Transverse colon (tissue), 4 donors: ENCODE measurements around the gene PDHX. TPM values are rescaled to one million over a fixed set of nuclear protein-coding genes. Genes with fewer than 3 reads are reported as not detected.
"Not testable (repeated sequence)": the region's sequence is repeated elsewhere in the genome, so short reads cannot be mapped to it uniquely, and the experiment has no call there.

Source experiments
- DNase-seq: peaks from one replicate; pipeline ENCODE4 v3.0.0-alpha.2; 2019
- H3K27ac ChIP-seq, 4 donors: fragments of 200-600 bp; sonication (generic); 2 replicates each; pipeline ENCODE4 v1.5.1; 2016 to 2018; ENCODE audit warnings: inconsistent platforms in 4 of 4
- H3K27me3 ChIP-seq: fragments of 200-600 bp; sonication (generic); 2 replicates; pipeline ENCODE4 v1.5.1; 2017; ENCODE audit warnings: inconsistent platforms
- H3K36me3 ChIP-seq, 4 donors: fragments of 200-600 bp; sonication (generic); 2 replicates each; pipeline ENCODE4 v1.5.1; 2017 to 2019; ENCODE audit warnings: inconsistent platforms in 4 of 4
- H3K4me1 ChIP-seq, 4 donors: fragments of 200-600 bp; sonication (generic); 2 replicates each; pipeline ENCODE4 v1.5.1; 2017 to 2020; ENCODE audit warnings: inconsistent platforms in 4 of 4
- H3K4me3 ChIP-seq, 4 donors: fragments of 200-600 bp; sonication (generic); 1 replicate in 1 of 4; 2 replicates in 3 of 4; pipeline versions ENCODE4 v1.5.1 to v1.6.1; 2017 to 2019; ENCODE audit warnings: inconsistent platforms in 4 of 4
- H3K9me3 ChIP-seq, 2 donors: fragments of 200-600 bp; sonication (generic); 2 replicates each; pipeline ENCODE4 v1.5.1; 2017 to 2019; ENCODE audit warnings: inconsistent platforms in 2 of 2
- EP300 ChIP-seq: sonication (generic); formaldehyde crosslinking; IDR thresholded peaks from one replicate; pipeline ENCODE4 v1.6.1; 2017; ENCODE audit warnings: antibody characterized with exemption, low read depth
- POLR2A ChIP-seq: fragments of 450-650 bp; IDR thresholded peaks from one replicate; pipeline ENCODE4 v1.6.1; 2016; ENCODE audit warnings: antibody characterized with exemption, mild to moderate bottlenecking, moderate library complexity
- POLR2AphosphoS5 ChIP-seq, 3 donors: sonication (generic); formaldehyde crosslinking; IDR thresholded peaks; one replicate each; pipeline ENCODE4 v1.6.1; 2016; ENCODE audit warnings: antibody characterized with exemption in 3 of 3
- WGBS, 2 donors: methylation state at CpG; one replicate each; pipeline ENCODE4 v1.1.5; 2018; ENCODE audit warnings: low coverage in 1 of 2; 5-methylcytosine and 5-hydroxymethylcytosine counted together
- in situ Hi-C, 4 donors: fragments of 200-750 bp; cut with MboI; loops; one replicate each; pipeline versions ENCODE4 v1.15.0 to v1.15.1; 2017; ENCODE audit warnings: low sequenced_read_pairs in 3 of 4, low pct_ligation_motif_present in 1 of 4, low pct_unique_long_range_greater_than_20kb in 1 of 4
- intact Hi-C: fragments of 100-400 bp; cut with DNase I; formaldehyde crosslinking; loops from one replicate; pipeline ENCODE4 v1.15.1; 2023; ENCODE audit warnings: low total_unique reads
- total RNA-seq, 4 donors: library from RNA; depleted of rRNA; stranded (reverse); fragments of >200 nt; gene quantifications; one replicate each; pipeline ENCODE4 v1.1.0, GENCODE V29; 2016
- TF ChIP-seq, protein P1 (sequence below), 5 experiments: fragments of 200-600 bp in 3 of 5; fragments of 450-650 bp in 2 of 5; sonication (generic) in 3 of 5; IDR thresholded peaks; 1 replicate in 2 of 5; 2 replicates in 3 of 5; pipeline ENCODE4 v1.5.1; 2016 to 2017; ENCODE audit warnings: antibody characterized with exemption in 5 of 5, inconsistent platforms in 3 of 5, mild to moderate bottlenecking in 2 of 5, moderate library complexity in 1 of 5

Gene PDHX
- total RNA-seq, 4 donors from 2014 or later, result 26.7 to 37.0 (median 36.7) TPM

DNA sequence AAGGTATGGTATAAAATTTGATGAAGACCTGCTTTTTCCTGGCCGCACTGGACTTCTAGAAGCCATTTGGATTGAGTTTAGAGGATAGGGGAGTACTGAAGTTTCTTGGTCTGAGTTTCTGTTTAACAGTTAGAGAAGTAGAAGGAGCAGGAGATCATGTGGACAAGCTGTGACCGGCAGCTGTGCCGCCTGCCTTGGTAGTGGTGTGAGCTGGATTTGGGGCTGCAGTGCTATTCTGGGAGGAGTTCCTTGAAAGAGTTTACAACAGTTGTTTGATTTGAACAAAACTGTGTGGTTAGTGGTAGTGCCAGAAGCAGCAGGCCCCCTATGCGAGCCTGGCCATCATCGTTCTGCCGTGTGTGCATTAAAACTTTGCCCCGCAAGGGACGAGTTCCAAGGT lies 105.2 kb downstream of the PDHX start:
- TF ChIP-seq EP300 (no peak), POLR2AphosphoS5 (IDR thresholded peaks at IDR 0.05) (no peak), POLR2A (no peak)
- TF ChIP-seq, protein P1, sequence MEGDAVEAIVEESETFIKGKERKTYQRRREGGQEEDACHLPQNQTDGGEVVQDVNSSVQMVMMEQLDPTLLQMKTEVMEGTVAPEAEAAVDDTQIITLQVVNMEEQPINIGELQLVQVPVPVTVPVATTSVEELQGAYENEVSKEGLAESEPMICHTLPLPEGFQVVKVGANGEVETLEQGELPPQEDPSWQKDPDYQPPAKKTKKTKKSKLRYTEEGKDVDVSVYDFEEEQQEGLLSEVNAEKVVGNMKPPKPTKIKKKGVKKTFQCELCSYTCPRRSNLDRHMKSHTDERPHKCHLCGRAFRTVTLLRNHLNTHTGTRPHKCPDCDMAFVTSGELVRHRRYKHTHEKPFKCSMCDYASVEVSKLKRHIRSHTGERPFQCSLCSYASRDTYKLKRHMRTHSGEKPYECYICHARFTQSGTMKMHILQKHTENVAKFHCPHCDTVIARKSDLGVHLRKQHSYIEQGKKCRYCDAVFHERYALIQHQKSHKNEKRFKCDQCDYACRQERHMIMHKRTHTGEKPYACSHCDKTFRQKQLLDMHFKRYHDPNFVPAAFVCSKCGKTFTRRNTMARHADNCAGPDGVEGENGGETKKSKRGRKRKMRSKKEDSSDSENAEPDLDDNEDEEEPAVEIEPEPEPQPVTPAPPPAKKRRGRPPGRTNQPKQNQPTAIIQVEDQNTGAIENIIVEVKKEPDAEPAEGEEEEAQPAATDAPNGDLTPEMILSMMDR (IDR thresholded peaks at IDR 0.05), result no peak
- Histone ChIP-seq H3K27me3 (no peaks in the 10 kb centered on the region), H3K27ac (no peak overlapping the region), H3K4me3 (no peak overlapping the region), H3K36me3 (no peaks in the 10 kb centered on the region), H3K4me1 (peaks cover 0 to 12% (median 4%) of the 10 kb centered on the region in 4 donors), H3K9me3 (peaks cover 4 to 5% of the 10 kb centered on the region in 2 donors)
- in situ Hi-C loops, result no loop called here
- WGBS, 2 donors, result 59 to 90% methylated on average over 2 to 8 of the region's 8 CpGs
- DNase-seq, result no peak
- intact Hi-C loops, result no loop called here

DNA sequence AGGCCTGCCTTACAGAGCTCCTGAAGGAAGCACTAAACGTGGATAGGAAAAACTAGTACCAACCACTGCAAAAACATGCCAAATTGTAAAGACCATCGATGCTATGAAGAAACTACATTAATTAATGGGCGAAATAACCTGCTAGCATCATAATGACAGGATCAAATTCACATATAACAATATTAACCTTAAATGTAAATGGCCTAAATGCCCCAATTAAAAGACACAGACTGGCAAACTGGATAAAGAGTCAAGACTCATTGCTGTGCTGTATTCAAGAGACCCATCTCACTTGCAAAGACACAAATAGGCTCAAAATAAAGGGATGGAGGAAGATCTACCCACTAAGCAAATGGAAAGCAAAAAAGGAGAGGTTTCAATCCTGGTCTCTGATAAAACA lies 107.5 kb downstream of the PDHX start:
- H3K36me3 ChIP-seq, H3K4me1 ChIP-seq, H3K27me3 ChIP-seq, in situ Hi-C loops, DNase-seq, H3K9me3 ChIP-seq, H3K4me3 ChIP-seq, H3K27ac ChIP-seq, intact Hi-C loops: not testable (repeated sequence)
- WGBS, 2 donors, result 90 to 92% methylated on average over 3 of the region's 3 CpGs

DNA sequence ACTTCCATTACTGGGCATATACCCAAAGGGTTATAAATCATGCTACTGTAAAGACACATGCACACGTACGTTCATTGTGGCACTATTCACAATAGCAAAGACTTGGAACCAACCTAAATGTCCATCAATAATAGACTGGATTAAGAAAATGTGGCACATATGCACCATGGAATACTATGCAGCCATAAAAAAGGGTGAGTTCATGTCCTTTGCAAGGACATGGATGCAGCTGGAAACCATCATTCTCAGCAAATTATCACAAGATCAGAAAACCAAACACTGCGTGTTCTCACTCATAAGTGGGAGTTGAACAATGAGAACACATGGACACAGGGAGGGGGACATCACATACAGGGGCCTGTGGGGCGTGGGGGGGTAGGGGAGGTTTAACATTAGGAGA lies 111.6 kb downstream of the PDHX start:
- in situ Hi-C loops, intact Hi-C loops, DNase-seq, H3K4me3 ChIP-seq, H3K27me3 ChIP-seq, H3K27ac ChIP-seq, H3K36me3 ChIP-seq, H3K9me3 ChIP-seq: not testable (repeated sequence)
- 84% methylated on average over 4 of the region's 4 CpGs; no CpG with 5 or more reads in 1 of the 2 donors for WGBS, 2 donors
- peaks cover 0 to 11% (median 0%) of the 10 kb centered on the region in 4 donors for H3K4me1 ChIP-seq

DNA sequence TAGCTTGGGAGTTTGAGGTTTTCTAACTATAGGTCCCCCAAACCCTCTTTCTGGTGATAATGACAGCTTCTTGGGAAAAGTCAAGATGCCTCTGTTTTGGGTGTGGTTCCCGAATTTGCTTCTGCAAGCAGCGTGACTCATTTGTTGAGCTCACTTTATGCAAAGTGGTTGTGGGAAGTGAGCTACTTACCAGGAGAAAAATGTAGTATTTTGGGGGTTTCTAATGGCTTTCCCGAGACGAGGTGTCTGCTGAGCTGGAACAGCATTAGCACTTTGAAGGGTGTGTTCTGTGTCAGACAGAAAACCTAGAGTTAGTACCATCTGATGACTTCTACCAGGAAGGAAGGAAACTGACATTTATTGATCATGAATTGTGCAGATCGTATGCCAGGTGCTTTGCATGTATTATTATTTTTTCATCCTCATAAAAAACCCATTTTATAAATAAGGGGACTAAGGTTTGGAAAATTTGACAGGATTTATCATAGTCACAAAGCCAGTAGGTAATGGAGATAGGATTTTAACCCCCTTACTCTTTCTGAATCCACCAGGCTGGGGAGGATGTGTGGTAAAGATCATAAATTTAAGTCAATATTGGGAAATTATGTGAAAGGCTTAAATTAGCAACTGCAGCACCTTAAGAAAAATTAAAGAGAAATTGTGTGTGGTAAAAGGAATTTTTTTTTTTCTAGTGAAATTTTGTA lies 113.7 kb downstream of the PDHX start:
- in situ Hi-C loops, result no loop called here
- H3K9me3 ChIP-seq, result no peaks in the 10 kb centered on the region
- no peak overlapping the region for H3K4me3 ChIP-seq
- WGBS, 2 donors, result 36 to 44% methylated on average over 3 to 5 of the region's 5 CpGs
- intact Hi-C loops, result no loop called here
- peaks cover 0 to 11% (median 0%) of the 10 kb centered on the region in 4 donors for H3K4me1 ChIP-seq
- no peak for DNase-seq
- no peaks in the 10 kb centered on the region for H3K36me3 ChIP-seq
- TF ChIP-seq EP300 (no peak), POLR2AphosphoS5 (IDR thresholded peaks at IDR 0.05) (no peak), POLR2A (no peak)
- TF ChIP-seq, protein P1 (IDR thresholded peaks at IDR 0.05), result no peak
- no peaks in the 10 kb centered on the region for H3K27me3 ChIP-seq
- no peak overlapping the region for H3K27ac ChIP-seq

DNA sequence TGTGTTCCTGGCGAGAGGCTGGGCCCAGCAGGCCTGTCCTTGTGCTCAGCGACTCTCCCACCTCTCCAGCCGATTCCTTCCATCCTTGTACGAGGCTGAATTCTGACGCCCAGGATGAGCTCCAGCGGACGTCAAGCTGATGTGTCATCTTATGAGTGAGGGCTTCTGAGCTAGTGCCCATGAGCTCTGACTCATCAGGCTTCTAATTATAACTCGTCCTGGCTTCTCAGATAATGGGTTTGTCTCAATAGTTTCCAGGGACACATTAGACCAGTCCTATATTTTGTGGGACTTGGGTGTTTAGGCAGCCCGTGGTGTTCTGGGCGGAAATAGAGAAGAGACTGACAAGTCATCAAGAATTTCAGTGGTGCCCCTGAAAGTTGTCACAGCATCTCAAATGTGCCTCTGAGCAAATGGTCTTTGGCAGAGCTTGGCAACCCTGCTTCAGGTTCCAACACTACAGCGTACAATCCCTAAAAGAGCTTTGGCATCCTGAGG lies 114.3 kb downstream of the PDHX start:
- H3K4me1 ChIP-seq, result peaks cover 0 to 13% (median 0%) of the 10 kb centered on the region in 4 donors
- H3K36me3 ChIP-seq, result no peaks in the 10 kb centered on the region
- H3K4me3 ChIP-seq, result no peak overlapping the region
- intact Hi-C loops (no loop called here), in situ Hi-C loops (no loop called here)
- H3K9me3 ChIP-seq, result no peaks in the 10 kb centered on the region
- peak; percentile 25 for DNase-seq
- TF ChIP-seq POLR2A, result no peak
- no peak for TF ChIP-seq EP300
- TF ChIP-seq, protein P1 (IDR thresholded peaks at IDR 0.05), result no peak
- 53 to 54% methylated on average over 7 to 11 of the region's 11 CpGs for WGBS, 2 donors
- no peaks in the 10 kb centered on the region for H3K27me3 ChIP-seq
- peak overlapping the region in 1 of 4 donors; percentile 21 for H3K27ac ChIP-seq
